Astrocyte of the spinal cord (primary cell): ENCODE results near the gene TXNDC17.

Source experiments
- DNase-seq: peaks from one replicate; pipeline ENCODE4 v3.0.0; 2011; ENCODE audit warnings: low read depth, low spot score
- H3K4me3 ChIP-seq: 2 replicates; pipeline ENCODE4 v1.5.1; 2011; ENCODE audit warnings: low read depth, mild to moderate bottlenecking, low read length, moderate library complexity
- CTCF ChIP-seq: IDR thresholded peaks from 2 replicates; pipeline ENCODE4 v1.5.1; 2012; ENCODE audit warnings: low read depth, mild to moderate bottlenecking, low read length, inconsistent platforms
- in situ Hi-C: cut with HindIII; loops from 2 replicates; pipeline ENCODE4 v1.10.0; 2017; ENCODE audit warnings: low sequenced_read_pairs

TXNDC17 gene

GRCh38 chr17:6597727-6598126 lies 43.1 kb upstream of the TXNDC17 start:
- in situ Hi-C loops = no loop called here
- no peak for TF ChIP-seq CTCF
- no peak for DNase-seq
- H3K4me3 ChIP-seq = no peak overlapping the region

GRCh38 chr17:6599364-6599763 lies 41.5 kb upstream of the TXNDC17 start:
- in situ Hi-C loops = no loop called here
- TF ChIP-seq CTCF = no peak
- no peak overlapping the region for H3K4me3 ChIP-seq
- DNase-seq = no peak

- in situ Hi-C loops = no loop called here
- no peak for TF ChIP-seq CTCF
- DNase-seq = no peak
- H3K4me3 ChIP-seq = no peak overlapping the region
Measured at GRCh38 chr17:6602141-6602540, 38.7 kb upstream of the TXNDC17 start.

- in situ Hi-C loops = no loop called here
- no peak for DNase-seq
- H3K4me3 ChIP-seq = no peak overlapping the region
- TF ChIP-seq CTCF = no peak
Measured at GRCh38 chr17:6603744-6604325, 37.0 kb upstream of the TXNDC17 start.

- no peak for TF ChIP-seq CTCF
- DNase-seq = no peak
- no peak overlapping the region for H3K4me3 ChIP-seq
- in situ Hi-C loops = no loop called here
Measured at GRCh38 chr17:6605142-6605541, 35.7 kb upstream of the TXNDC17 start.

GRCh38 chr17:6608321-6608720 lies 32.5 kb upstream of the TXNDC17 start:
- in situ Hi-C loops = no loop called here
- no peak for TF ChIP-seq CTCF
- peak; percentile 22 for DNase-seq
- H3K4me3 ChIP-seq = no peak overlapping the region

- in situ Hi-C loops = no loop called here
- no peak for TF ChIP-seq CTCF
- no peak overlapping the region for H3K4me3 ChIP-seq
- DNase-seq = peak; percentile 13
Measured at GRCh38 chr17:6610011-6610410, 30.8 kb upstream of the TXNDC17 start.
